ENCODE data around the gene ZC2HC1C.

- TF ChIP-seq, protein P1, sequence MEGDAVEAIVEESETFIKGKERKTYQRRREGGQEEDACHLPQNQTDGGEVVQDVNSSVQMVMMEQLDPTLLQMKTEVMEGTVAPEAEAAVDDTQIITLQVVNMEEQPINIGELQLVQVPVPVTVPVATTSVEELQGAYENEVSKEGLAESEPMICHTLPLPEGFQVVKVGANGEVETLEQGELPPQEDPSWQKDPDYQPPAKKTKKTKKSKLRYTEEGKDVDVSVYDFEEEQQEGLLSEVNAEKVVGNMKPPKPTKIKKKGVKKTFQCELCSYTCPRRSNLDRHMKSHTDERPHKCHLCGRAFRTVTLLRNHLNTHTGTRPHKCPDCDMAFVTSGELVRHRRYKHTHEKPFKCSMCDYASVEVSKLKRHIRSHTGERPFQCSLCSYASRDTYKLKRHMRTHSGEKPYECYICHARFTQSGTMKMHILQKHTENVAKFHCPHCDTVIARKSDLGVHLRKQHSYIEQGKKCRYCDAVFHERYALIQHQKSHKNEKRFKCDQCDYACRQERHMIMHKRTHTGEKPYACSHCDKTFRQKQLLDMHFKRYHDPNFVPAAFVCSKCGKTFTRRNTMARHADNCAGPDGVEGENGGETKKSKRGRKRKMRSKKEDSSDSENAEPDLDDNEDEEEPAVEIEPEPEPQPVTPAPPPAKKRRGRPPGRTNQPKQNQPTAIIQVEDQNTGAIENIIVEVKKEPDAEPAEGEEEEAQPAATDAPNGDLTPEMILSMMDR (IDR thresholded peaks at IDR 0.05; ENCODE audit: low read depth, low read length, poor library complexity, severe bottlenecking) = no peak
- TF ChIP-seq EZH2phosphoT487 (IDR thresholded peaks at IDR 0.05; ENCODE audit: borderline replicate concordance, low read length) = no peak
These were observed 43.6 kb upstream of the ZC2HC1C start for GRCh38 chr14:75025876-75026275.
